ENCODE results near the gene RAB33B.
"Not testable (repeated sequence)": the region's sequence is repeated elsewhere in the genome, so short reads cannot be mapped to it uniquely, and the experiment has no call there.

The RAB33B gene

GRCh38 chr4:139465922-139466321 lies 12.0 kb downstream of the RAB33B start:
- DNase-seq, result no peak

GRCh38 chr4:139468756-139469155 lies 14.8 kb downstream of the RAB33B start:
- DNase-seq, result not testable (repeated sequence)

GRCh38 chr4:139469216-139469615 lies 15.3 kb downstream of the RAB33B start:
- no peak for DNase-seq

- no peak for DNase-seq
Observed at GRCh38 chr4:139469869-139470268, 15.9 kb downstream of the RAB33B start.

- DNase-seq, result no peak
Observed at GRCh38 chr4:139470295-139470694, 16.4 kb downstream of the RAB33B start.

- DNase-seq, result no peak
Observed at GRCh38 chr4:139470997-139471665, 17.2 kb downstream of the RAB33B start.

GRCh38 chr4:139472852-139473251 lies 18.9 kb downstream of the RAB33B start:
- no peak for DNase-seq

GRCh38 chr4:139476363-139476762 lies 22.4 kb downstream of the RAB33B start:
- no peak for DNase-seq

- DNase-seq, result no peak
Observed at GRCh38 chr4:139481465-139481864, 27.5 kb downstream of the RAB33B start.

GRCh38 chr4:139483000-139483399 lies 29.1 kb downstream of the RAB33B start:
- no peak for DNase-seq

GRCh38 chr4:139484783-139485311 lies 30.9 kb downstream of the RAB33B start:
- no peak for DNase-seq

- DNase-seq, result no peak
Observed at GRCh38 chr4:139488442-139488841, 34.5 kb downstream of the RAB33B start.

- no peak for DNase-seq
Observed at GRCh38 chr4:139489638-139490037, 35.7 kb downstream of the RAB33B start.

GRCh38 chr4:139492429-139492828 lies 38.5 kb downstream of the RAB33B start:
- DNase-seq, result no peak

- no peak for DNase-seq
Observed at GRCh38 chr4:139493176-139493575, 39.3 kb downstream of the RAB33B start.

GRCh38 chr4:139499186-139499585 lies 45.3 kb downstream of the RAB33B start:
- DNase-seq, result no peak

GRCh38 chr4:139501117-139501516 lies 47.2 kb downstream of the RAB33B start:
- DNase-seq, result no peak

- DNase-seq, result no peak
Observed at GRCh38 chr4:139501527-139501926, 47.6 kb downstream of the RAB33B start.

GRCh38 chr4:139501927-139502899 lies 48.3 kb downstream of the RAB33B start:
- no peak for DNase-seq

- no peak for DNase-seq
Observed at GRCh38 chr4:139503622-139504166, 49.8 kb downstream of the RAB33B start.

GRCh38 chr4:139506774-139507173 lies 52.9 kb downstream of the RAB33B start:
- no peak for DNase-seq

- DNase-seq, result no peak
Observed at GRCh38 chr4:139508581-139509237, 54.8 kb downstream of the RAB33B start.

Measured in GOT3 (cell line).